Measurements from ENCODE around the gene EVPL.

DNA sequence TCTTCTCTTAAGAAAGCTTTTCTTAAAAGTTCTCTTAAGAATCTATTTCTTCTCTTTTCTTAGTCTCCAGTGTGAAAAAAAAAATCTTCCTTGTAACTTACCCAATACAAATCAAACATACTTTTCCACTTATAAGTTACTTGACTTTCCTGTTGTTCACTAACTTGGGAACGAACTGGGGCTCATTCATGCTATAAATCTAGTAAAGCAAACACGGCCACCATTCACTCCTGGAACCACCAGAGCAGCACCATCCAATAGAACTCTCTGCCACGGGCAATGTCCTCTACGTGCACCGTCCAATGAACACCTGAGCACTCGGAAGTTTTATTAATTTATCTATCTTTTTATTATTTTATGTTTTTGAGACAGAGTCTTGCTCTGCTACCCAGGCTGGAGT, 24.5 kb upstream of the EVPL start:
- TF ChIP-seq, protein P1, sequence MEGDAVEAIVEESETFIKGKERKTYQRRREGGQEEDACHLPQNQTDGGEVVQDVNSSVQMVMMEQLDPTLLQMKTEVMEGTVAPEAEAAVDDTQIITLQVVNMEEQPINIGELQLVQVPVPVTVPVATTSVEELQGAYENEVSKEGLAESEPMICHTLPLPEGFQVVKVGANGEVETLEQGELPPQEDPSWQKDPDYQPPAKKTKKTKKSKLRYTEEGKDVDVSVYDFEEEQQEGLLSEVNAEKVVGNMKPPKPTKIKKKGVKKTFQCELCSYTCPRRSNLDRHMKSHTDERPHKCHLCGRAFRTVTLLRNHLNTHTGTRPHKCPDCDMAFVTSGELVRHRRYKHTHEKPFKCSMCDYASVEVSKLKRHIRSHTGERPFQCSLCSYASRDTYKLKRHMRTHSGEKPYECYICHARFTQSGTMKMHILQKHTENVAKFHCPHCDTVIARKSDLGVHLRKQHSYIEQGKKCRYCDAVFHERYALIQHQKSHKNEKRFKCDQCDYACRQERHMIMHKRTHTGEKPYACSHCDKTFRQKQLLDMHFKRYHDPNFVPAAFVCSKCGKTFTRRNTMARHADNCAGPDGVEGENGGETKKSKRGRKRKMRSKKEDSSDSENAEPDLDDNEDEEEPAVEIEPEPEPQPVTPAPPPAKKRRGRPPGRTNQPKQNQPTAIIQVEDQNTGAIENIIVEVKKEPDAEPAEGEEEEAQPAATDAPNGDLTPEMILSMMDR (conservative IDR thresholded peaks at IDR 0.05; ENCODE audit: low read length): no peak
- no peak for TF ChIP-seq EZH2phosphoT487 (IDR thresholded peaks at IDR 0.05; ENCODE audit: borderline replicate concordance, low read depth, low read length)

Measured in OCI-LY7 (cell line).